ENCODE data around the gene UBE2O. TPM values are rescaled to one million over a fixed set of nuclear protein-coding genes. Genes with fewer than 3 reads are reported as not detected.
"Not testable (repeated sequence)": the region's sequence is repeated elsewhere in the genome, so short reads cannot be mapped to it uniquely, and the experiment has no call there.

UBE2O gene
- polyA plus RNA-seq, 4 donors = 5.7 to 19.7 (median 9.6) TPM

- no peaks in the 10 kb centered on the region for H3K27me3 ChIP-seq (ENCODE audit: control insufficient read depth in 3 of 3, insufficient read depth in 3 of 3, low read length in 3 of 3)
- DNase-seq (no peak), FAIRE-seq (no peak)
- no peak overlapping the region for H3K4me3 ChIP-seq (ENCODE audit: low read depth in 1 of 3, low read length in 3 of 3)
- H3K4me1 ChIP-seq (ENCODE audit: control insufficient read depth in 3 of 3, insufficient read depth in 2 of 3, low read depth in 1 of 3, low read length in 2 of 3) = no peaks in the 10 kb centered on the region
- H3K36me3 ChIP-seq (ENCODE audit: control insufficient read depth in 3 of 3, insufficient read depth in 2 of 3, low read depth in 1 of 3, low read length in 3 of 3) = no peaks in the 10 kb centered on the region
- no peaks in the 10 kb centered on the region for H3K9me3 ChIP-seq (ENCODE audit: control insufficient read depth in 2 of 2, insufficient read depth in 1 of 2, low read depth in 1 of 2, low read length in 1 of 2)
- H3K27ac ChIP-seq (ENCODE audit: low read depth in 1 of 3, low read length in 2 of 3) = no peak overlapping the region
- 70 to 81% (median 77%) methylated on average over 2 of the region's 2 CpGs for WGBS, 3 donors
Observed at GRCh38 chr17:76360461-76360860, 92.5 kb downstream of the UBE2O start.

DNA sequence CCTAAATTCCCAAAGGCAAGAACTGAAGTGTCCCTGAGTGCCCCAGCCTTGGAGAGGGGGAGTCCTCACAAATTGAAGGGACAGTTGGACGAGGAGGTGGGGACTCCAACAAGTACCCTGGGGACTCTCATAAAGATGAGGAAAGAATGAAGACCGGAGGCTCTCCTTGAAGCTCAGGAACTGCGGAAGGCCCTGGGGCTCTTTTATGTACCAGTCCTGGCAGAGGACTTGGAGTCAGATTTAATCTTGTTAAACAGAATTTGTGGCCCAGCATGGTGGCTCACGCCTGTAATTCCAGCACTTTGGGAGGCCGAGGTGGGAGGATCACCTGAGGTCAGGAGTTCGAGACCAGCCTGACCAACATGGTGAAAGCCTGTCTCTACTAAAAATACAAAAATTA is 93.2 kb downstream of the UBE2O start:
- H3K9me3 ChIP-seq (ENCODE audit: control insufficient read depth in 2 of 2, insufficient read depth in 1 of 2, low read depth in 1 of 2, low read length in 1 of 2); H3K27ac ChIP-seq (ENCODE audit: low read depth in 1 of 3, low read length in 2 of 3); H3K36me3 ChIP-seq (ENCODE audit: control insufficient read depth in 3 of 3, insufficient read depth in 2 of 3, low read depth in 1 of 3, low read length in 3 of 3); DNase-seq; H3K4me1 ChIP-seq (ENCODE audit: control insufficient read depth in 3 of 3, insufficient read depth in 2 of 3, low read depth in 1 of 3, low read length in 2 of 3); H3K27me3 ChIP-seq (ENCODE audit: control insufficient read depth in 3 of 3, insufficient read depth in 3 of 3, low read length in 3 of 3); H3K4me3 ChIP-seq (ENCODE audit: low read depth in 1 of 3, low read length in 3 of 3); FAIRE-seq: not testable (repeated sequence)
- WGBS, 3 donors = 81 to 91% (median 86%) methylated on average over 6 of the region's 6 CpGs

DNA sequence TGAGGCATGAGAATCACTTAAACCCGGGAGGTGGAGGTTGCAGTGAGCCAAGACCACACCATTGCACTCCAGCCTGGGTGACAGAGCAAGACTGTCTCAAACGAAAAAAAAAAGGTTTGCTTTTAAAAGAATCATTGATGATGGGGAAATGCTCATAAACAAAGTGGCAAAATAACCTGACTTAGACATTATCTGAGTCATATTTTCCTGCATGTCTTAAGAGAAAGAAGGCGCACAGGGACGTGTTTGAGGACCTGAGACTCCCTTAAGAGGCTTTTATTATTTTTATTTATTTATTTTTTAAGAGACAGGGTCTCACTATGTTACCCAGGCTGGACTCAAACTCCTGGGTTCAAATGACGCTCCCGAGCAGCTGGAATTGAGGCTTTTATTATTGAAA is 93.6 kb downstream of the UBE2O start:
- no peak overlapping the region for H3K4me3 ChIP-seq (ENCODE audit: low read depth in 1 of 3, low read length in 3 of 3)
- WGBS, 3 donors = 77 to 87% (median 84%) methylated on average over 6 of the region's 6 CpGs
- no peaks in the 10 kb centered on the region for H3K9me3 ChIP-seq (ENCODE audit: control insufficient read depth in 2 of 2, insufficient read depth in 1 of 2, low read depth in 1 of 2, low read length in 1 of 2)
- FAIRE-seq (no peak), DNase-seq (no peak)
- no peaks in the 10 kb centered on the region for H3K27me3 ChIP-seq (ENCODE audit: control insufficient read depth in 3 of 3, insufficient read depth in 3 of 3, low read length in 3 of 3)
- H3K4me1 ChIP-seq (ENCODE audit: control insufficient read depth in 3 of 3, insufficient read depth in 2 of 3, low read depth in 1 of 3, low read length in 2 of 3) = peaks cover 0 to under 1% (median 0%) of the 10 kb centered on the region in 3 donors
- H3K27ac ChIP-seq (ENCODE audit: low read depth in 1 of 3, low read length in 2 of 3) = no peak overlapping the region
- H3K36me3 ChIP-seq (ENCODE audit: control insufficient read depth in 3 of 3, insufficient read depth in 2 of 3, low read depth in 1 of 3, low read length in 3 of 3) = no peaks in the 10 kb centered on the region

DNA sequence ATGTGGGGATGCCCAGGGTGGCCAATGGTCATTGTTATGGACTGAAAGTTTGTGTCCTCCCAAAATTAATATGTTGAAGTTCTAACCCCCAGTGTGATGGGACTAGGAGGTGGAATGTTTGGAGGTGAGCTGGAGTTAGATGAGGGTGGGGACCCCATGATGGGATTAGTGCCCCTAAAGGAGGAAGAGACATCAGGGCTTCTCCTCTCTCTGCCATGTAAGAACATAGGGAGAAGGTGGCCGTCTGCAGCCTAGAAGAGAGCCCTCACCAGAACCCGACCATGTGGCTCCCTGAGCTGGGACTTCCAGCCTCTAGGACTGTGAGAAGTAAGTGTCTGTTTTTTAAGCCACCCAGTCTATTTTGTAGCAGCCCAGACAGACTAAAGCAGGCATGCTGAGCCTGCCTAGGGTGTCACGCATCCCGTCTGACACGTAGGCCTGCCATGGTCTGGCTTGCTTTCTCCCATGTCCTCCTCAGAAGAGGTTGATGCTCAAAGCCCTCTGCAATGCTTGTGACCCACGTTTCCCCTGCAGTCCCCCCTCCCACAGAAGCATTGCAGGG is 95.3 kb downstream of the UBE2O start:
- H3K4me1 ChIP-seq (ENCODE audit: control insufficient read depth in 3 of 3, insufficient read depth in 2 of 3, low read depth in 1 of 3, low read length in 2 of 3) = peaks cover 0 to 3% (median 0%) of the 10 kb centered on the region in 3 donors
- H3K4me3 ChIP-seq (ENCODE audit: low read depth in 1 of 3, low read length in 3 of 3) = no peak overlapping the region
- H3K9me3 ChIP-seq (ENCODE audit: control insufficient read depth in 2 of 2, insufficient read depth in 1 of 2, low read depth in 1 of 2, low read length in 1 of 2) = no peaks in the 10 kb centered on the region
- WGBS, 3 donors = 77 to 85% (median 80%) methylated on average over 6 of the region's 6 CpGs
- H3K27me3 ChIP-seq (ENCODE audit: control insufficient read depth in 3 of 3, insufficient read depth in 3 of 3, low read length in 3 of 3) = no peaks in the 10 kb centered on the region
- no peak overlapping the region for H3K27ac ChIP-seq (ENCODE audit: low read depth in 1 of 3, low read length in 2 of 3)
- H3K36me3 ChIP-seq (ENCODE audit: control insufficient read depth in 3 of 3, insufficient read depth in 2 of 3, low read depth in 1 of 3, low read length in 3 of 3) = no peaks in the 10 kb centered on the region
- no peak for DNase-seq
- no peak for FAIRE-seq

GRCh38 chr17:76356803-76357456 is 96.0 kb downstream of the UBE2O start:
- H3K4me1 ChIP-seq (ENCODE audit: control insufficient read depth in 3 of 3, insufficient read depth in 2 of 3, low read depth in 1 of 3, low read length in 2 of 3) = peaks cover 0 to 3% (median 0%) of the 10 kb centered on the region in 3 donors
- DNase-seq (no peak), FAIRE-seq (no peak)
- H3K4me3 ChIP-seq (ENCODE audit: low read depth in 1 of 3, low read length in 3 of 3) = no peak overlapping the region
- H3K27me3 ChIP-seq (ENCODE audit: control insufficient read depth in 3 of 3, insufficient read depth in 3 of 3, low read length in 3 of 3) = no peaks in the 10 kb centered on the region
- H3K36me3 ChIP-seq (ENCODE audit: control insufficient read depth in 3 of 3, insufficient read depth in 2 of 3, low read depth in 1 of 3, low read length in 3 of 3) = no peaks in the 10 kb centered on the region
- no peaks in the 10 kb centered on the region for H3K9me3 ChIP-seq (ENCODE audit: control insufficient read depth in 2 of 2, insufficient read depth in 1 of 2, low read depth in 1 of 2, low read length in 1 of 2)
- no peak overlapping the region for H3K27ac ChIP-seq (ENCODE audit: low read depth in 1 of 3, low read length in 2 of 3)
- WGBS, 3 donors = 51 to 61% (median 56%) methylated on average over 12 of the region's 12 CpGs

DNA sequence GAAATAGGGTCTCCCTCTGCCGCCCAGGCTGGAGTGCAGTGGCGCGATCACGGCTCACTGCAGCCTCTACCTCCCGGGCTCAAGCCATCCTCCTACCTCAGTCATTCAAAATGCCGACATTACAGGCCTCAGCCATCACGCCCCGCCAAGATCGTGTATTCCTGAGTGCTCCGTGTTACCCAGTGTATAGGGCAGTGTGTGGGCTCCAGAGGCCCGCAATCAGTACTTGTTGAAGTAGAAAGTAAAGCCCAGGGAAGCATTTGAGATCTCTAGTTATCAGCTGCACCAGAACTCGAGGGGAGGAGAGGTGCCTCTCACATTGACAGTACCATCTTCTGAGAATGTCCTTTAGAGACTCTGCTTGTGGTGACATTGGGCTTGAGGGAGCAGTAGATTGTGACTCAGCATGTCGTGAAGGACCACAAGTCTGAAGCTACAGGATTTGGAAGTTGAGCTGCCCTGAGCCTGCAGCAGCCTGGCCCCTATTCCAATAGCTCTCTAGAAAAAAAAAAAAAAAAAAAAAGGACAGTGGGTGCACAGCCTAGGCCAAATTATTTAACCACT is 98.1 kb downstream of the UBE2O start:
- no peak overlapping the region for H3K4me3 ChIP-seq (ENCODE audit: low read depth in 1 of 3, low read length in 3 of 3)
- FAIRE-seq (no peak), DNase-seq (no peak)
- H3K4me1 ChIP-seq (ENCODE audit: control insufficient read depth in 3 of 3, insufficient read depth in 2 of 3, low read depth in 1 of 3, low read length in 2 of 3) = peaks cover 0 to 3% (median 0%) of the 10 kb centered on the region in 3 donors
- H3K36me3 ChIP-seq (ENCODE audit: control insufficient read depth in 3 of 3, insufficient read depth in 2 of 3, low read depth in 1 of 3, low read length in 3 of 3) = peaks cover 0 to 6% (median 0%) of the 10 kb centered on the region in 3 donors
- WGBS, 3 donors = 63 to 71% (median 67%) methylated on average over 13 of the region's 13 CpGs
- no peaks in the 10 kb centered on the region for H3K27me3 ChIP-seq (ENCODE audit: control insufficient read depth in 3 of 3, insufficient read depth in 3 of 3, low read length in 3 of 3)
- H3K9me3 ChIP-seq (ENCODE audit: control insufficient read depth in 2 of 2, insufficient read depth in 1 of 2, low read depth in 1 of 2, low read length in 1 of 2) = no peaks in the 10 kb centered on the region
- H3K27ac ChIP-seq (ENCODE audit: low read depth in 1 of 3, low read length in 2 of 3) = no peak overlapping the region

DNA sequence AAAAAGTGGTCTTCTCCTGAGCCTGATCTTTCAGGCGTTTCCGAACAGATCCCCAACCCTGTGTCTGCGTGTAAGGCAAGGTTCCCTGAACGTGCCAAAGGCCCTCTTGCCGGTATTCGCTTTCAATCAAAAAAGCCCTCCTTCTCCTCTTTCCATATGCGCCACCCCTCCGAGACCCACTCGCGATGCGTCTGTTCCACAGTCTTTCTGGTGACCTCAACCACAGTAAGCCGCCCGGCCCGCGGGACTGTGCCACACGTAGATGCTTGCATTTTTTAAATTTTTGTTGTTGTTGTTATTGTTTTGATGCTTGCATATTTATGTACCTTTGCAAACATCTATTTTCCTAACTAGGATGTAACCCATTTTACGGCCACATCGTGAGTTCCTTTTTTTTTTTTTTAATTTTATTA is 98.6 kb downstream of the UBE2O start:
- FAIRE-seq = no peak
- H3K27me3 ChIP-seq (ENCODE audit: control insufficient read depth in 3 of 3, insufficient read depth in 3 of 3, low read length in 3 of 3) = no peaks in the 10 kb centered on the region
- peak overlapping the region; percentile 56 to 91 (median 81) for H3K4me3 ChIP-seq (ENCODE audit: low read depth in 1 of 3, low read length in 3 of 3)
- peaks cover 0 to 8% (median 0%) of the 10 kb centered on the region in 3 donors for H3K36me3 ChIP-seq (ENCODE audit: control insufficient read depth in 3 of 3, insufficient read depth in 2 of 3, low read depth in 1 of 3, low read length in 3 of 3)
- H3K9me3 ChIP-seq (ENCODE audit: control insufficient read depth in 2 of 2, insufficient read depth in 1 of 2, low read depth in 1 of 2, low read length in 1 of 2) = no peaks in the 10 kb centered on the region
- no peak for DNase-seq
- H3K27ac ChIP-seq (ENCODE audit: low read depth in 1 of 3, low read length in 2 of 3) = peak overlapping the region in 1 of 3 donors; percentile 99
- WGBS, 3 donors = 1 to 2% (median 2%) methylated on average over 18 of the region's 18 CpGs
- peaks cover 0 to 3% (median 0%) of the 10 kb centered on the region in 3 donors for H3K4me1 ChIP-seq (ENCODE audit: control insufficient read depth in 3 of 3, insufficient read depth in 2 of 3, low read depth in 1 of 3, low read length in 2 of 3)

- H3K4me1 ChIP-seq (ENCODE audit: control insufficient read depth in 3 of 3, insufficient read depth in 2 of 3, low read depth in 1 of 3, low read length in 2 of 3) = peaks cover 0 to 3% (median 0%) of the 10 kb centered on the region in 3 donors
- 0 to 1% (median 1%) methylated on average over 62 to 75 of the region's 75 CpGs for WGBS, 3 donors
- peaks cover 0 to 12% (median 0%) of the 10 kb centered on the region in 3 donors for H3K36me3 ChIP-seq (ENCODE audit: control insufficient read depth in 3 of 3, insufficient read depth in 2 of 3, low read depth in 1 of 3, low read length in 3 of 3)
- peak within 1 kb of the TSS; percentile 80 to 99 (median 83) for H3K27ac ChIP-seq (ENCODE audit: low read depth in 1 of 3, low read length in 2 of 3)
- H3K4me3 ChIP-seq (ENCODE audit: low read depth in 1 of 3, low read length in 3 of 3) = peak within 1 kb of the TSS; percentile 56 to 91 (median 81)
- DNase-seq = peak; percentile 90 to 98
- H3K27me3 ChIP-seq (ENCODE audit: control insufficient read depth in 3 of 3, insufficient read depth in 3 of 3, low read length in 3 of 3) = no peaks in the 10 kb centered on the region
- H3K9me3 ChIP-seq (ENCODE audit: control insufficient read depth in 2 of 2, insufficient read depth in 1 of 2, low read depth in 1 of 2, low read length in 1 of 2) = no peaks in the 10 kb centered on the region
- FAIRE-seq = no peak
Observed at GRCh38 chr17:76353599-76354316, 99.2 kb downstream of the UBE2O start, which contains the start of gene PRPSAP1. TSS of gene PRPSAP1 (minus strand) at chr17:76353916. CDS start at chr17:76353703, 213 bp downstream.

Data from small intestine (tissue), 7 donors.